SK-N-SH (cell line): ENCODE results near the gene PRDM11.

ENCODE experiments used
- GABPA ChIP-seq: IDR thresholded peaks from 2 replicates; pipeline ENCODE4 v1.4.0; 2012; ENCODE audit warnings: low read depth, mild to moderate bottlenecking
- RAD21 ChIP-seq: IDR thresholded peaks from 2 replicates; pipeline ENCODE4 v1.6.1; 2012; ENCODE audit warnings: mild to moderate bottlenecking, low read length

GRCh38 chr11:45213717-45214116 is 67.3 kb downstream of the PRDM11 start:
- TF ChIP-seq GABPA (no peak), RAD21 (no peak)
